ENCODE data around the gene WDR64.
"Not testable (repeated sequence)": the region's sequence is repeated elsewhere in the genome, so short reads cannot be mapped to it uniquely, and the experiment has no call there.

The WDR64 gene

DNA sequence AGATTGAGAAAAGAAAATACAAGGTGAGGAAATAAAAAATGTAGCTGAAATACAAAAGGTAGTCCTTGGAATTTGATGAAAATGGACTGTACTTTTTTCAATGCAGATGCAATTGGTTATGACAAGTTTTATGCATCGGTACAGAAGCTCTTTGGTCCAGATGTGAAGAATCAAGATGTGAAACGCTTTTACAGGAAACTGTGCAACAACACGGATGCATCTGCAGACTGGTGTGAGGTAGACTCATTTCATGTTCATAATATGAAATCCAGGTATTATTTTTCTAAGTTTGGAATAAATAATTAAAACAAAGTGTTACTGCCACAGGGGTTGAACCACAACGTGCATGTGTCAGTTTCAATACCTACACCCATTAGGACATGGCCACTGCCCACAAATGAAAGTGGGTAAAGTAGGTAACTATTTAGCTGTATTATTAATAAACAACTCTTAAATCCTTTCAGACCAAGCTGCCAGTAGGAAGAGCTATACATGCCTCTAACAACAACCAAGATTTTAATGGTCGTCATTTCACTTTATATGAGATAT, 8.4 kb downstream of the WDR64 start:
- DNase-seq = no peak

GRCh38 chr1:241666419-241666818, 14.3 kb downstream of the WDR64 start:
- no peak for DNase-seq

GRCh38 chr1:241672301-241672700, 20.2 kb downstream of the WDR64 start:
- no peak for DNase-seq

DNA sequence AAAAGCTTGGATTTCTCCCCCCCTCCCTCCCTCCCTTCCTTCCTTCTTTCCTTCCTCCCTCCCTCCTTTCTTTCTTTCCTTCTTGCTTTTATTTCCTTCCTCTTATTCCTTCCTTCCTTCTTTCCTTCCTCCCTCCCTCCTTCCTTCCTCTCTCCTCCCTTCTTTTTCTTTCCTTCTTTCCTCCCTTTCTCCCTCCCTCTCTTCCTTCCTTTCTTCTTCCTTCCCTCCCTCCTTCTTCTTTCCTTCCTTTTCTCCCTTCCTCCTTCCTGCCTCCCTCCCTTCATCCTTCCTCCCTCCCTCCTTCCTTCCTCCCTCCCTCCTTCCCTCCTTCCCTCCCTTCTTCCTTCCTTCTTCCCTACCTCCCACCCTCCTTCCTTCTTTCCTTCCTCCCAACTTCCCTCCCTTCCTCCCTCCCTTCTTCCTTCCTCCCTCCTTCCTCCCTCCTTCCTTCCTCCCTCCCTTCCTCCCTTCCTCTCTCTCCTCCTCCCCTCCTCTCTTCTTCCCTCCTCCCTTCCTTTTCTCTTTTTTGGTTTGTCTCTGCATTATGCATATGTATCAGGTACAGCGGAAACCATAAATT, 22.8 kb downstream of the WDR64 start:
- DNase-seq = no peak

DNA sequence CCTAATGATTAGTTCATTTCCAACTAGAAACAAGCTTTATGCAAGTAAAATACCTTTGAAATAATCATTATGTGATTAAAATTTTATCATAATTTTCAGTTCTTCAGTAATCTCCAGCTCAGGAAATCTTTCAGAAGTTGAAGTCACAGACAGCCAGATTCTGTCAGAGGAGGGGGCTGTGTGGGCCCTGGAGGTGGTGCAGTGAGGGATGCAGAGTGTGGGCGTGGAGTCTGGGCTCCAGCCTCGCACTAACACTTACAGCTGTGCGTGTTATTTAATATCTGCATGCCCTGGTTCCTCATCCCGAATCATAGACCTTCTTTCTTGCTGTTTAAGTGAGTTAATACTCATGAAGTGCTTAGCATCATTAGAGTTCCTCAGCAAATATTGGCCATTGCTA, 23.9 kb downstream of the WDR64 start:
- DNase-seq = no peak

GRCh38 chr1:241677201-241677600, 25.1 kb downstream of the WDR64 start:
- no peak for DNase-seq

- no peak for DNase-seq
Measured at GRCh38 chr1:241678536-241678935, 26.5 kb downstream of the WDR64 start.

- no peak for DNase-seq
Measured at GRCh38 chr1:241679404-241679803, 27.3 kb downstream of the WDR64 start.

DNA sequence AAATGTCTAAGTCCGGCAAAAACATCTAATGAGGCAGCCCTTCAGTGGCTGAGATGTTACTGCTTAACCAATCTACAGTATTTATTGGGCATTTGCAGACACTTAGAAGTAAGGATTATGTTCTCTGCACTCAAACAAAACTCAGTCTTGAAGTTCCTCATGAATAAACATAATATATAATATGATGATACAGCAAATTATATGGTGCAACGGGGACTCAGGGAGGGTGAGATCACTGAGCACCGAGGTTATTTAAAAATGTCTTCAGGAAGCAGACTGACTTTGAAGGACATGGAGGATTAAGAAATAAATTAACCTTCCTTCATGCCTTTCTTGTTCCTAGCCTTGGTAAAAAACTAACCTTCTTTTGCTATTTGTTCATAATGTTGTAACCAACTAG, 27.9 kb downstream of the WDR64 start:
- DNase-seq = no peak

- not testable (repeated sequence) for DNase-seq
Measured at GRCh38 chr1:241681861-241682448, 29.9 kb downstream of the WDR64 start.

- DNase-seq = no peak
Measured at GRCh38 chr1:241682921-241683320, 30.8 kb downstream of the WDR64 start.

- no peak for DNase-seq
Measured at GRCh38 chr1:241684108-241684507, 32.0 kb downstream of the WDR64 start.

GRCh38 chr1:241688940-241689368, 36.9 kb downstream of the WDR64 start:
- no peak for DNase-seq

DNA sequence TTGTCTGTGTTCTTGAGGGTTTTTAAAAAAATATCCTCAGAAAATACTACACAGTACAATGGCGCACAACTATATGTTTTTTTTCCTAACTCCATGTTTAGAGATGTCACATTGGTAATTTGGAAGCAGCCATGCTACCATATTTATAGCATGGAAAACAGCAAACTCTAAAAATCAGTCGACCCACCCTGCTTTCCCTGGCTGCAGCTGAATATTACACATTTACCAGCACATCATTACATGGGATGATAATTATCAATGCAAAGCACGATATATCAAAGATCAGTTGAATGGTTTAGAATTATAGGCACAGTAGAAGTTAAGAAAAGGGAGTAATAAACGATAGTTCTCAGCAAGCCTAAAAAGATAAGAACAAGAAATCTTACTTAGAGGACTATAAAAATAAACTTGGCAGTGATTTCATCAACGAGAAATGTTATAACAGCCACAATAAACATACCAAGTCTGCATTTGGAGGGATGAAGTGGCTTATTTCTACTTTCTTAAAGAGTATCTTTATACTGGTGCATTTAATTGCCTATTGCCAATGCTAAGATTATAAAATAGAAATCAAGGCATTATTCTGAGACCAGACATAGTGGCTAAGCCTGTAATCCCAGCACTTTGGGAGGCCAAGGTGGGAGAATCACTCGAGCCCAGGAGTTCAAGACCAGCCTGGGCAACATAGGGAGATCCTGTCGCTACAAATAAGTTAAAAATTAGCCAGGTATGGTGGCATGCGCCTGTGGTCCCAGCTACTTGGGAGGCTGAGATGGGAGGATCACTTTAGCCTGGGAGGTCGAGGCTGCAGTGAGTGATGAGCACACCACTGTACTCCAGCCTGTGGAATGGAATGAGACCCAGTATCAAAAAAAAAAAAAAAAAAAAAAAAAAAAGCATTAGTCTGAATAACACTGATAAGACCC, 43.4 kb downstream of the WDR64 start:
- DNase-seq = no peak

- DNase-seq = no peak
Measured at GRCh38 chr1:241696172-241696814, 44.2 kb downstream of the WDR64 start.

GRCh38 chr1:241696815-241697639, 44.9 kb downstream of the WDR64 start:
- no peak for DNase-seq

DNA sequence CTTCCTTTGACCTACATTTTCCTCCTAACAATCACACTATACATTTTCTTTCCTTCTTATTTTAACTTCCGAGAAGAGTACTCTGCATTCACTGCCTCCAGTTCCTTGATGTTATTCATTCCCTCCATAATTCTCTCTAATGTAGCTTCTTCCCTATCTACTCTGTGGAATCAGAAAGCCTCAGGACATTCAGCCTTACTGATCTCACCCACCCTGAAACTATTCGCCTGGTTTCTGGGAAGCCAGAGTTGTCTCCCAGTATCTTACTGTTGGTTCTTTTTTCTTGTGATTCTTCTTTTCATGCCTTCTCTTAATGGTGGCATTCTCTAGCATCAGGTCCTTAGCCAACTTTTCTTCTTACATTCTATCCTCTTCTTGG, 45.5 kb downstream of the WDR64 start:
- DNase-seq = no peak

- DNase-seq = no peak
Measured at GRCh38 chr1:241698177-241698576, 46.1 kb downstream of the WDR64 start.

- DNase-seq = no peak
Measured at GRCh38 chr1:241701483-241702295, 49.6 kb downstream of the WDR64 start.

- DNase-seq = no peak
Measured at GRCh38 chr1:241702442-241703373, 50.6 kb downstream of the WDR64 start.
